ENCODE results near the gene ZNF599.

ZNF599 gene

DNA sequence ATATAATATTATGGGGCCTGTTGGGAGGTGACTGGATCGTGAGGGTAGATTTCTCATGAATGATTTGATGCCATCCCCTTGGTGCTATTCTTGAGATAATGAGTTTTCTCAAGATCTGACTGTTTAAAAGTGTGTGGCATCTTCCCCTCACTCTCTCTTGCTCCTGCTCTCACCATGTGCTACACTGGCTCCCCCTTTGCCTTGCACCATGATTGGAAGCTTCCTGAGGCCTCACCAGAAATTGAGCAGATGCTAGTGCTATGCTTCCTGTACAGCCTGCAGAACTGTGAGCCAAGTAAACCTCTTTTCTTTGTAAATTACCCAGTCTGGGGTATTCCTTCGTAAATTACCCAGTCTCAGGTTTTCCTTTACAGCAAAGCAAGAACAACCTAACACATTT is 1.8 kb upstream of the ZNF599 start:
- ATAC-seq (ENCODE audit: low read depth) (no peak), DNase-seq (ENCODE audit: low spot score) (no peak)
- Histone ChIP-seq H3K27ac (ENCODE audit: poor library complexity, severe bottlenecking) (no peak overlapping the region), H3K4me3 (ENCODE audit: severe bottlenecking) (no peak overlapping the region), H3K27me3 (ENCODE audit: insufficient read depth, poor library complexity, severe bottlenecking) (no peaks in the 10 kb centered on the region), H3K9me3 (ENCODE audit: severe bottlenecking) (no peaks in the 10 kb centered on the region), H3K4me1 (ENCODE audit: insufficient read depth, poor library complexity, severe bottlenecking) (peaks cover 4% of the 10 kb centered on the region), H3K36me3 (ENCODE audit: low read depth) (no peaks in the 10 kb centered on the region)
- TF ChIP-seq, protein P1, sequence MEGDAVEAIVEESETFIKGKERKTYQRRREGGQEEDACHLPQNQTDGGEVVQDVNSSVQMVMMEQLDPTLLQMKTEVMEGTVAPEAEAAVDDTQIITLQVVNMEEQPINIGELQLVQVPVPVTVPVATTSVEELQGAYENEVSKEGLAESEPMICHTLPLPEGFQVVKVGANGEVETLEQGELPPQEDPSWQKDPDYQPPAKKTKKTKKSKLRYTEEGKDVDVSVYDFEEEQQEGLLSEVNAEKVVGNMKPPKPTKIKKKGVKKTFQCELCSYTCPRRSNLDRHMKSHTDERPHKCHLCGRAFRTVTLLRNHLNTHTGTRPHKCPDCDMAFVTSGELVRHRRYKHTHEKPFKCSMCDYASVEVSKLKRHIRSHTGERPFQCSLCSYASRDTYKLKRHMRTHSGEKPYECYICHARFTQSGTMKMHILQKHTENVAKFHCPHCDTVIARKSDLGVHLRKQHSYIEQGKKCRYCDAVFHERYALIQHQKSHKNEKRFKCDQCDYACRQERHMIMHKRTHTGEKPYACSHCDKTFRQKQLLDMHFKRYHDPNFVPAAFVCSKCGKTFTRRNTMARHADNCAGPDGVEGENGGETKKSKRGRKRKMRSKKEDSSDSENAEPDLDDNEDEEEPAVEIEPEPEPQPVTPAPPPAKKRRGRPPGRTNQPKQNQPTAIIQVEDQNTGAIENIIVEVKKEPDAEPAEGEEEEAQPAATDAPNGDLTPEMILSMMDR (IDR thresholded peaks at IDR 0.05; ENCODE audit: poor library complexity, severe bottlenecking) = no peak

DNA sequence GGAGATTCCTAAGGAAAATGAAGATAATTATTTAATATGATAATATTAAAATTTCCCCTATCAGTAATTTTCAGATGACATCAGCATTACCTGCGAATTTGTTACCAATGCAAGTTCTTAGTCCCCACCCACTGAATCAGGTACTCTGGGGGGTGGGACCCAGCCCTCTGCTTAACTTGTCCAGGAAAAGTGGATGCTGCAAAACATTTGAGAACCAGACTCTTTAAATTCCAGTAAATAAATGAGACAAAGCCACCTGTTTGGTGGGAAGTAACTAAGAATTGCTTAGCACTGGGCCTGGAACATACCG is 495 bp upstream of the ZNF599 start:
- TF ChIP-seq, protein P1 (IDR thresholded peaks at IDR 0.05; ENCODE audit: poor library complexity, severe bottlenecking) = no peak
- H3K9me3 ChIP-seq (ENCODE audit: severe bottlenecking) = no peaks in the 10 kb centered on the region
- DNase-seq (ENCODE audit: low spot score) (no peak), ATAC-seq (ENCODE audit: low read depth) (no peak)
- 0 out of 2 replicates have a peak, but pooled peaks cover under 1% of the 10 kb centered on the region for H3K36me3 ChIP-seq (ENCODE audit: low read depth)
- no peak overlapping the region for H3K27ac ChIP-seq (ENCODE audit: poor library complexity, severe bottlenecking)
- H3K4me3 ChIP-seq (ENCODE audit: severe bottlenecking) = peak overlapping the region; percentile 78
- H3K27me3 ChIP-seq (ENCODE audit: insufficient read depth, poor library complexity, severe bottlenecking) = no peaks in the 10 kb centered on the region
- peaks cover 4% of the 10 kb centered on the region for H3K4me1 ChIP-seq (ENCODE audit: insufficient read depth, poor library complexity, severe bottlenecking)

DNA sequence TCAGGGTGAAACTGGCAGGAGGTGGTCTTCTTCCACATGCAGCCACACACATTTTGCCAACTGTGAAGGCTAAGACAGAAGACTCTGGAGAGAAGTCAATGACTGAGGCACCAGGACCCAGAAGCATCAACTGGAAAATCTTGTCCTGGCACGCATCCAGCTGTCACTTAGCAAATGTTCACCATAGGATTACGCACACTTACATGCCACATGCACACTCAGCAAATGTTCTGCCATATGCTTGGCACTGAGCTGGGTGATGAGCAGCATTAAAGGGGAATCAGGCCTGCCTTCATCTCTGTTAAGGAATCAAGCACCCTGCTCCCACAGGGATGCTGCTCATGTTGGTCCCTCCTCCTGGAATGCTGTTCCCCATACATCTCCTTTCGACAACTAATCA is 5.1 kb downstream of the ZNF599 start:
- H3K4me3 ChIP-seq (ENCODE audit: severe bottlenecking) = no peak overlapping the region
- no peak overlapping the region for H3K27ac ChIP-seq (ENCODE audit: poor library complexity, severe bottlenecking)
- peaks cover 4% of the 10 kb centered on the region for H3K4me1 ChIP-seq (ENCODE audit: insufficient read depth, poor library complexity, severe bottlenecking)
- DNase-seq (ENCODE audit: low spot score) (no peak), ATAC-seq (ENCODE audit: low read depth) (no peak)
- no peaks in the 10 kb centered on the region for H3K27me3 ChIP-seq (ENCODE audit: insufficient read depth, poor library complexity, severe bottlenecking)
- peaks cover 26% of the 10 kb centered on the region for H3K36me3 ChIP-seq (ENCODE audit: low read depth)
- no peaks in the 10 kb centered on the region for H3K9me3 ChIP-seq (ENCODE audit: severe bottlenecking)
- TF ChIP-seq, protein P1 (IDR thresholded peaks at IDR 0.05; ENCODE audit: poor library complexity, severe bottlenecking) = no peak

DNA sequence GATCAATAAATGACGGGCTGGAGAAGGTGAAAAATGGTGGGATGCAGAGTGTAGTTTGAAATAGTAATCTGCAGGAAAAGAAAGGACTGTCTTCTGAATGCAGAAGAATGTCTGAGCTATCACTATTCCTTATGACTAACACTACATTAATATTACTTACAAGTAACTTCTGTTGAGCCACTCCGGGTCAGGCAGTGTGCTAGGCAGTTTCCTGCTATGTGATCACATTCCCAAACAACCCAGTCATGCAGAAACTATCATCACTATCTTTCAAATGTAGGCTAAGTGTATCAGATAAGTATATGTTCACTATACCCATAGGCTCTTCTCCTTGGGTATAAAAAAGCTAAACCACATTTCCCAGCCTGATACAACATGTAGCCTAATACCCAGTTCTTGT is 6.6 kb downstream of the ZNF599 start:
- no peaks in the 10 kb centered on the region for H3K27me3 ChIP-seq (ENCODE audit: insufficient read depth, poor library complexity, severe bottlenecking)
- ATAC-seq (ENCODE audit: low read depth) = no peak
- no peaks in the 10 kb centered on the region for H3K4me1 ChIP-seq (ENCODE audit: insufficient read depth, poor library complexity, severe bottlenecking)
- no peak overlapping the region for H3K27ac ChIP-seq (ENCODE audit: poor library complexity, severe bottlenecking)
- TF ChIP-seq, protein P1 (IDR thresholded peaks at IDR 0.05; ENCODE audit: poor library complexity, severe bottlenecking) = no peak
- H3K4me3 ChIP-seq (ENCODE audit: severe bottlenecking) = no peak overlapping the region
- peaks cover 4% of the 10 kb centered on the region for H3K9me3 ChIP-seq (ENCODE audit: severe bottlenecking)
- DNase-seq (ENCODE audit: low spot score) = no peak
- peaks cover 26% of the 10 kb centered on the region for H3K36me3 ChIP-seq (ENCODE audit: low read depth)

DNA sequence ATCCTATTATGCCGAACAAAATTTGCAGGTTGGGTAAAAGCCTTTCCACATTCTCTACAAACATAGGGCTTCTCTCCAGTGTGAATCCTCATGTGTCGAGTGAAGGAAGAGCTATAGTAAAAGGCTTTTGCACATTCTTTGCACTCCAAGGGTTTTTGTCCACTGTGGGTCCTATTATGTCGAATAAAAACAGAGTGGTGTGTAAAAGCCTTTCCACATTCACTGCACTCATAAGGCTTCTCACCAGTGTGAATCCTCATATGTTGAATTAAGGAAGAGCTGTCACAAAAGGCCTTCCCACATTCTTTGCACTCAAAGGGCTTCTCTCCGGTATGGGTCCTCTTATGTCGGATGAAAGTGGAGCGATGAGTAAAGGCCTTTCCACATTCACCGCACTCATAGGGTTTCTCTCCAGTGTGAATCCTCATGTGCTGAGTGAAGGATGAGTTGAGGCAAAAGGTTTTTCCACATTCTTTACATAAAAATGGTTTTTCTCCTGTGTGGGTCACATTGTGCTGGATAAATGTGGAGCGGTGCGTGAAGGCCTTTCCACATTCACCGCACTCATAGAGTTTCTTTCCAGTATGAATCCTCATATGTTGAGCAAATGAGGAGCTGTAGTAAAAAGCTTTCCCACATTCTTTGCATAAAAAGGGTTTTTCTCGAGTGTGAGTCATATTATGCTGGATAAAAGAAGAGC is 13.6 kb downstream of the ZNF599 start:
- no peaks in the 10 kb centered on the region for H3K27me3 ChIP-seq (ENCODE audit: insufficient read depth, poor library complexity, severe bottlenecking)
- ATAC-seq (ENCODE audit: low read depth) (no peak), DNase-seq (ENCODE audit: low spot score) (no peak)
- H3K36me3 ChIP-seq (ENCODE audit: low read depth) = peaks cover 3% of the 10 kb centered on the region; the same call in 1 of the 2 replicates
- TF ChIP-seq, protein P1 (IDR thresholded peaks at IDR 0.05; ENCODE audit: poor library complexity, severe bottlenecking) = no peak
- no peak overlapping the region for H3K27ac ChIP-seq (ENCODE audit: poor library complexity, severe bottlenecking)
- H3K9me3 ChIP-seq (ENCODE audit: severe bottlenecking) = peaks cover 24% of the 10 kb centered on the region
- H3K4me3 ChIP-seq (ENCODE audit: severe bottlenecking) = no peak overlapping the region
- H3K4me1 ChIP-seq (ENCODE audit: insufficient read depth, poor library complexity, severe bottlenecking) = no peaks in the 10 kb centered on the region

All from RWPE2 (cell line).